ENCODE results near the gene DNAH7.
"Not testable (repeated sequence)": the region's sequence is repeated elsewhere in the genome, so short reads cannot be mapped to it uniquely, and the experiment has no call there.

Gene DNAH7

DNA sequence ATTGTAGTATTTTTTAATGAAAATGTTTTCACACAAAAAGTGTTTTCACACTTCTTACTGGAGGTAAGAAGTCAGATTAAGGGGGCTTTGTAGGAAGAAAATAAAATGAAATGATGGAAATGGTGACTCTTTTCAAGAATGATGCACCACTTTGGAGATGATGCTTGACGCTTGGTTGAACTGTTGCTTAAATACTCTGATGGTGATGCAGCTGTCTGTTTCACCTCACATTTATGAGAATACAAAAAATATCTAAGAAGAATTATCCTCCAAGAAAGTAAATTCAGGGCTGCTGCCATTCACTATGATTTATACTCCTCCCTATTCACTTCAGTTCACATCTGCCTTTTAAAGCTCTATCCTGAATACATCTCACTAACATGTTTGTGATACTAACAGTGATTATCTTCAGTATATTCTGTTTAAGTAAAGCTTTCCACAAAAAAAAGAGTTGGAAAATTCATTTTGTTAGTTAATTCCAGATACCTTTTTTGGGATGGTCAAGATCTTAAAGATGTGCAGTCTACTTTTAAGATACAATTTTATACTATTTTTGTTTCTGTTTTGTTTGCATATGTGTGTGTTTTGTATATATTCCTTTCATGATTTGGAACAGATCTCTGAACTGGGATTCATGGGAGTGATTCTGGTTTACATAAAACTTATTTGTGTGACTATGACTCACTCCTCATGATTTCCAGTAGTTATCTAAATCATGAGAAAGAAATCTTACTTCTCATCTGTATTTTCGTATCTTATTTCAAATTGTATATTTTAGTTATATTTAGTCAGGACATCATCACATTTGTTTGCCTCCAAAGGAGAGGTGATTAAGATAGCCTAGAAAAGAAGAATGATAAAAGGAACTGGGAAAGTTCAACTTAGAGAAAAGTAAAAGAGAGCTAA, 358.5 kb downstream of the DNAH7 start:
- no peak for DNase-seq

DNA sequence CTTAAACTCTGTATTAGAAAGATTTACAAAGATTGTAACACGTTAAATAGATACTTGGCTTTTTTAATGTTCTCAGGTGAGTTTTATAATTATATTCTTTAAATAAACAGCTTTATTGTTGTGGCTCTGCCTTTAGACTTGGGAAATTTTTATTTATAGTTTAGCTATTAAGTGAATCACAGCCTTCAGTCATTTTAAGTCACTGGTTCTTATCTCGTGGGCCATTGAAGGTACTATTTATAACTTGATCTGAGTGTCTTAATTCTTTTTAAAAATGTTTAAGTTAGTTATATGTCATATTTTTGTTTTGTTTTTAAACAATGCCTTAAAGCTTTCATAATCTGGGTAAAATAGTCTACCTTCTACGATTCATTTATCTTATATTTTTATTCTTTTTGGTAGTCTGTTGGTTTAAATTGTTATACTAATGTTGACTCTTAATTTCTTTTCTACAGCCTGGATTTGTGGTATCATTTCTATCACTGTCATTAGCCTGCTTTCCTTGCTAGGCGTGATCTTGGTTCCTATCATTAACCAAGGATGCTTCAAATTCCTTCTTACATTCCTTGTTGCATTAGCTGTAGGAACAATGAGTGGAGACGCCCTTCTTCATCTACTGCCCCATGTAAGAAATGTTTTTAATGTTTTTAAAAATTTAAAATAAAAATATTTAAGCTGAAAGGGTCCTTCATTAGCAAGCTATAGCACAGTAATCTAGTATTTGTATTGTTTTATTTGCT, 362.3 kb downstream of the DNAH7 start:
- DNase-seq = no peak

- no peak for DNase-seq
Observed at GRCh38 chr2:195700480-195700879, 368.2 kb downstream of the DNAH7 start.

DNA sequence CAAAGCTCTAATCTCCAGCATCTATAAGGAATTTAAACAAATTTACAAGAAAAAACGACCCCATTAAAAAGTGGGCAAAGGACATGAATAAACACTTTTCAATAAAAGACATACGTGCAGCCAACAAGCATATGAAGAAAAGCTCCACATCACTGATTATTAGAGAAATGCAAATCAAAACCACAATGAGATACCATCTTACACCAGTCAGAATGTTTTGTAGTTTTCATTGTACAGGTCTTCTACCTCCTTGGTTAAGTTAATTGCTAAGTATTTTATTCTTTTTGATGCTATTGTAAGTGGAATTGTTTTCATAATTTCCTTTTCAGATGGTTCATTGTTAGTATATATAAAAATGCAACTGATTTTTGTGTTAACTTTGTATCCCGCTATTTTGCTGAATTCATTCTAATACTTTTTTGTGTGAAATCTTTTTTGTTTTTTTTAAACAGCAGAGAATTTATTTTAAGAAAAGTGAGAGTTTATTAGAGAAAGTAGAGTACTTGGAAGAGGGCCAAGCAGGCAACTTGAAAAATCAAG, 370.9 kb downstream of the DNAH7 start:
- DNase-seq = no peak

DNA sequence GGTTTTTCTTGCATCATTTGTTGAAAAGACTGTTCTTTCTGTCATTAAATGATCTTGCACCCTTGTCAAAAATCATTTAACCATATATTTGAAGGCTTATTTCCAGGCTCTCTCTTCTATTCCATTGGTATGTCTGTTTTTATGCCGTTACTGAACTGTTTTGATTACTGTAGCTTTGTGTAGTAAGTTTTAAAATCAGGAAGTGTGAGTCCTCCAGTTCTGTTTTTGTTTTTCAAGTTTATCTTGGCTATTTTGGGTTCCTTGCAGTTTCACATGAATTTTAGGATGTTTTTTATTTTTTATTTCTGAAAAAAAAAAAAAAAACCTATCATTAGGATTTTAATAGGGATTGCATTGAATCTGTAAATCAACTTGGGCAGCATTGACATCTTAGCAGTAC, 372.6 kb downstream of the DNAH7 start:
- DNase-seq = no peak

GRCh38 chr2:195695002-195695631, 373.5 kb downstream of the DNAH7 start:
- no peak for DNase-seq

DNA sequence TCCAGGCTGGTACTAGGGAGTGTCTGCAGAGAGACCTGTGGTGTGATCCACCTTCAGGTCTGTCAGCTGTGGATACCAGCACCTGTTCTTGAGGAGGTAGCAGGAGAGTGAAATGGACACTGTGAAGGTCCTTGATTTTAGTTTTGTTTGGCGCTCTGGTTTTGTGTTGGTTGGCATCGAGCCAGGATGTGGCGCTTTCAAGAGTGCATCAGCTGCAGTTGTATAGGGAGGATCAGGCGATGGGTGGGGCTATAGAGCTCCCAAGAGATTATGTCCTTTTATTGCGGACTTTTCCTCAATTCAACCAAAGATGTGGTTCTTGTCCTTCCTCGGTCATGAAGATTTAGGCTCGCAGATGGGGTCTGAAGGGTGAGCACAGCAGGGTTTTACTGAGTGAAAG, 374.1 kb downstream of the DNAH7 start:
- no peak for DNase-seq

GRCh38 chr2:195692531-195692930, 376.1 kb downstream of the DNAH7 start:
- DNase-seq = not testable (repeated sequence)

Measured in right forelimb (tissue), 1 donor.